Stimulated activated CD8-positive, alpha-beta memory T cell treated with anti-CD3 and anti-CD28 coated beads, Interleukin-12 subunit alpha, Interleukin-12 subunit beta, amount 100 ng/mL, for 4 hours (primary cell): Measurements from ENCODE around the gene RIN3.
"Not testable (repeated sequence)": the region's sequence is repeated elsewhere in the genome, so short reads cannot be mapped to it uniquely, and the experiment has no call there.

Experiments
- DNase-seq: peaks from one replicate; pipeline ENCODE4 v3.0.0-alpha.2; 2020; ENCODE audit warnings: low read depth

Gene RIN3

GRCh38 chr14:92528486-92529100 lies 15.0 kb downstream of the RIN3 start:
- no peak for DNase-seq

- no peak for DNase-seq
Observed at GRCh38 chr14:92529903-92530302, 16.3 kb downstream of the RIN3 start.

- DNase-seq: peak; percentile 83
Observed at GRCh38 chr14:92531106-92531873, 17.7 kb downstream of the RIN3 start.

- no peak for DNase-seq
Observed at GRCh38 chr14:92532490-92533163, 19.0 kb downstream of the RIN3 start.

DNA sequence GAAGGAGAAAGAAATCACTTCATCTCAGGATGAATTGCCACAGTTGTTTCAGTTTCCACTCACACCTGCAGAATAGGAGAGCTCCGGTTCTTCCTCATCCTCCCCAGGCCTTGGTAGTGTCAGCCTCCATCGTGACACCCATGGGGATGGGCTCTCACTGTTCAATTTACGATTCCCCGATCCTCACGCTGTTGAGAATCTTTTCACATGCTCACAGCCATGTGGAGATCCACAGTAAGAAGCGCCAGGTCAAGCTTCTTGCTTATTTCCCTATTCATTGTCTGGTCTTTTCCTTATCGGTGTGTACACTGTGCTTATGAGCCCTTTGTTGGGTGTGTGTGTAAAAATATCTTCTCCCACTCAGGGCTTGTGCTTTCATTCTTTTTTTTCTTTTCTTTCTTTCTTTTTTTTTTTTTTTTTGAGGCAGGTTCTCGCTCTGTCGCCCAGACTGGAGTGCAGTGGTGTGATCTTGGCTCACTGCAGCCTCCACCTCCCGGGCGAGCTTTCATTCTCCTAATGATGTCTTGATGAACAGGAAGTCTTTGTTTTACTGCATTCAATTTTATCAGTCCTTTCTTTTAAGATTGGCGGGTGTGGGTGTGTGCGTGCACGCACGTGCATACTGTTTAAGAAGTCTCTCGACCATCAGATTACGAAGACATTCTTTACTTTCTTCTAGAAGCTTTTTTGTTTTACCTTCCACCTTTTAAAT lies 21.5 kb downstream of the RIN3 start:
- no peak for DNase-seq

DNA sequence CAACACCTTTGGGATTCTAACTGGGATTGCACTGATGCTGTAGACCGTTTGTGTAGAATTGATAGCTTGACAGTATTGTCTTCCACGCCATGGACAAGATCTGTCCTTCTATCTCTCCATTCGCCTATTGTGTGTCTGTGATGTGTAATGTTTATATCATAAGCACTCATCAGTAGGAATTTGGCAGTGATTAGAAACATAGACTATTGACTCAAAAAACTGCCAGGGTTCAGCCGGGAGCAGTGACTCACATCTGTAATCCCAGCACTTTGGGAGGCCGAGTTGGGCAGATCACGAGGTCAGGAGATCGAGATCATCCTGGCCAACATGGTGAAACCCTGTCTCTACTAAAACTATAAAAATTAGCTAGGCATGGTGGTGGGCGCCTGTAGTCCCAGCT lies 22.6 kb downstream of the RIN3 start:
- DNase-seq: not testable (repeated sequence)

DNA sequence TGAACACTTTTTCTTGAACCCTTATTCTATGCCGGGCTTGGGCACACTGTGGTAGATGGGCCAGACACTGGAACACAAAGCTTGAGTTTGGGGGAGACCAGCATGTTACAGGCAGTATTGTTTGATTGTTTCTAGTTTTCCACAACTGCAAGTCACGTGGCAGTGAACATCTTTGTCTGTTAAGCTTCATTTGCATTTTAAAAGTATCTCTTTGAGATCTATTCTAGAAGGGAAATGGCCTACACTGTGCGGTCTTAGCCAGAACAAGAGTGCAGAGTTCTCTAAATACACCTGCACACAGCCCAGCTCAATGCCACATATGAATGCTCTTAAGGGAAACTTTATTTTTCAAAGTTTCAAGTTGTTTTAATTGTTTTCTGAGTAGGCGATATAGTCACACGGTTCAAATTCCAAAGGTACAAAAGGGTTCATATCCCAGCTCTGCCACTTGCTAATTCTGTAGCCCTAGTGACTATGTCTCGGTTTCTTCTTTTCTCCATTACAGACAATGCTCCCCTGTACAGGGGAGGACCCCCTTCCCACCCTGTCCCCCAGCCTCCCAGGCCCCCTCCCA lies 24.9 kb downstream of the RIN3 start:
- DNase-seq: no peak

- no peak for DNase-seq
Observed at GRCh38 chr14:92539419-92539818, 25.8 kb downstream of the RIN3 start.

- DNase-seq: no peak
Observed at GRCh38 chr14:92539875-92540274, 26.3 kb downstream of the RIN3 start.

- DNase-seq: no peak
Observed at GRCh38 chr14:92540472-92541048, 27.0 kb downstream of the RIN3 start.

GRCh38 chr14:92542766-92543554 lies 29.4 kb downstream of the RIN3 start:
- no peak for DNase-seq

GRCh38 chr14:92544051-92544720 lies 30.6 kb downstream of the RIN3 start:
- DNase-seq: no peak

DNA sequence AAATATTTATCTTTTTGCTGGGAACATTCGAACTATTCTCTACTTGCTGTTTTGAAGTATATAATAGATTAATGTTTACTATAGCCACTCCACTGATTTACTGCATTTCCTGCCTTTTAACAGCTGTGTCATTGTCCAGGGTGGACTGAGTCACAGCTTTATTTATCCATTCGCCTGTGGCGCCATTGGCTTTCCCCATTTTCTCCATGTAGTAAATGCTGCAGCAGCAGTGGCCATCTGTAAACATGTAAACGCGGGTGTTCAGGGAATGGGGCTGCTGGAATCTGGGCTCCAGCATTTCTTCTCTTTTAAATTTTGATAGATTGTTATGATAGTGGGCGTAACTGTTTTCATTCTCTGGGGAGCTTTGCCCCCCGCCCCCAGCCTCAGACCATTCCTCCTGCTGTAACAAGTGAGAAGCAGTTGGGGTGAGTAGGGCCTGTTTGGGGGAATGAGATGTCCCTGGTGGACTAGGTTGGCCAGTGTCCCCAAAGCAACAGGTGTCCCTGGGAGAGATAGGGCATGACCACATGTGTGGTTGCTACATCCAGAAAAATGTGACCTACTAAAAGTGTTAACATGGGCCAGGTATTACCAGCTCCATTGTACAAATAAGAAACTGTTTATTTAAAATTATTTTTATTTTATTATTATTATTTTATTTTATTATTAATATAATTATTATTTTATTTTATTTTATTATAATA lies 32.9 kb downstream of the RIN3 start:
- no peak for DNase-seq

GRCh38 chr14:92549105-92549858 lies 35.7 kb downstream of the RIN3 start:
- DNase-seq: no peak

GRCh38 chr14:92549859-92550230 lies 36.3 kb downstream of the RIN3 start:
- no peak for DNase-seq

DNA sequence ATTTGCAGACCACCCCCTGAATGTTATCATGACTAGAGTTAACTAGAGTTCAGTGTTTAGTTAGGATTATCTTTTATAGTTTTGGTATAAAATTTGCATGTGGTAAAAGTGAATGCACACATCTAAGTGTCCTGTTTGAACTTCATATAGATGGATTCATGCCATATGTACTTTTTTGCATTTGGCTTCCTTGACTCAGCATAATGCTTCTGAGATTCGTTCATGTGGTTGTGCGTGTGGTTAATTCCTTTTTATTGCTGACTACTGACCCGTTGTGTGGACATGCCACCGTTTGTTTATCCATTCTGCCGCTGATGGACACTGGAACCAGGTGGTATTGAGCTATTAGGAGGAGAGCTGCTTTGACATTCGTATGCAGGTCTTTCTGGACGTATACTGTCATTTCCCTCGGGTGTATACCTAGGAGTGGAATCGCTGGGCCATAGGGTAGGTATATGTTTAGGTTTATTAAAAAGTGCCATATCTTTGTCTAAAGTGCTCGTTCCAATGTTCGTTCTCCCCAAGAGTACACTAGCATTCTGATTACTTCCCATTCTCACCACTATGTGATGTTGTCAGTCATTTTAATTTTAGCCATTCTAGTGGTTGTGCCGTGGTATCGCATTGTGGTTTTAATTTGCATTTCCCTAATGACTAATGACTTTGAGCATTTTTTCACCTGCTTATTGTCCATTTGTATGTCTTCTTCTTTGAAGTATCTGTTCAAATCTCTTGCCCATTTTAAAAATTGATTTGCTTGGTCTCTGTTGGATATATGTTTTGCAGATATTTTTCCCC lies 37.7 kb downstream of the RIN3 start:
- DNase-seq: no peak

GRCh38 chr14:92552066-92552465 lies 38.5 kb downstream of the RIN3 start:
- DNase-seq: no peak

DNA sequence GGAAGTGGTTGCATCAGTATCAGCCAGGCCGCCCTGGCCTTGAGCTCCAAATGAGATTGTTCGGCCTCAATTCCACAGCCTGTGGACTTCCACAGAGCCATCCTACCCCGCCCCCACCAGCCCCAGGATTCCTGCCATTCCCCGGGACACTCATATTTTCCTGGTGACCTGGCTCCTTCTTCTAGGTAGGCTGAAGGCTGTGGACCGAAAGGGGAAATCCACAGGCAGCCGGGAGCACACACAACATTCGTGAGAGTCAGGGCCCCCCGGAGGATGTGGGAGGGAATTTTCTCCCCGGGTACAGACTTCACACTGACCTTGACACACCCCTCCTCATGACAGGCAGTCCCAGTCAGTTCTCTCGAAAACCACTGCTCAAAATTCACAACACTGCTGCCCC lies 39.9 kb downstream of the RIN3 start:
- DNase-seq: no peak
